ENCODE data around the gene UTP18.

Gene UTP18

DNA sequence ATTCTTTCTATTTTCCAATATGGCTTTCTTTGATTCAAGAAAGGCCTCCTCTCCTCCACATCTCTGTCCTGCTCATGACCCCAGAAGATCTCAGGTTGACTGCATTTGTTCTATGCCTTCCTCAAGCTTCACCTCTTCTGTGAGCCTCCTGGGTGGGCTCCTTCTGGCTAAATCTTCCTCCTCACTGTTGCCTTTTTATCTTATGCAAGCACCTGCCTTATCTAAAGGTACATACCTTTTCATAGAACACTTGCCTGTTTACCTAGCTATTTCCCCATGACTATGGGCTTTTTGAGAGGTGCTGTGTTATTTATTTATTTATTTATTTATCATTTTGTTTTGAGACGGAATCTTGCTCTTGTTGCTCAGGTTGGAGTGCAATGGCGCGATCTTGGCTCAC, 81.1 kb downstream of the UTP18 start:
- ChIA-PET CTCF (interaction anchor here (1.4 kb wide), 1 partner anchor 44 kb away, joined by 3 read pairs; no protein-coding TSS in a partner anchor), POLR2A (no interaction called here)
- no peak for DNase-seq (ENCODE audit: low read depth, low spot score)
- TF ChIP-seq, protein P1, sequence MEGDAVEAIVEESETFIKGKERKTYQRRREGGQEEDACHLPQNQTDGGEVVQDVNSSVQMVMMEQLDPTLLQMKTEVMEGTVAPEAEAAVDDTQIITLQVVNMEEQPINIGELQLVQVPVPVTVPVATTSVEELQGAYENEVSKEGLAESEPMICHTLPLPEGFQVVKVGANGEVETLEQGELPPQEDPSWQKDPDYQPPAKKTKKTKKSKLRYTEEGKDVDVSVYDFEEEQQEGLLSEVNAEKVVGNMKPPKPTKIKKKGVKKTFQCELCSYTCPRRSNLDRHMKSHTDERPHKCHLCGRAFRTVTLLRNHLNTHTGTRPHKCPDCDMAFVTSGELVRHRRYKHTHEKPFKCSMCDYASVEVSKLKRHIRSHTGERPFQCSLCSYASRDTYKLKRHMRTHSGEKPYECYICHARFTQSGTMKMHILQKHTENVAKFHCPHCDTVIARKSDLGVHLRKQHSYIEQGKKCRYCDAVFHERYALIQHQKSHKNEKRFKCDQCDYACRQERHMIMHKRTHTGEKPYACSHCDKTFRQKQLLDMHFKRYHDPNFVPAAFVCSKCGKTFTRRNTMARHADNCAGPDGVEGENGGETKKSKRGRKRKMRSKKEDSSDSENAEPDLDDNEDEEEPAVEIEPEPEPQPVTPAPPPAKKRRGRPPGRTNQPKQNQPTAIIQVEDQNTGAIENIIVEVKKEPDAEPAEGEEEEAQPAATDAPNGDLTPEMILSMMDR (IDR thresholded peaks at IDR 0.05; ENCODE audit: insufficient read depth, low read length, missing control alignments), result no peak
- no peak overlapping the region for H3K4me3 ChIP-seq (ENCODE audit: low read depth, low read length)

DNA sequence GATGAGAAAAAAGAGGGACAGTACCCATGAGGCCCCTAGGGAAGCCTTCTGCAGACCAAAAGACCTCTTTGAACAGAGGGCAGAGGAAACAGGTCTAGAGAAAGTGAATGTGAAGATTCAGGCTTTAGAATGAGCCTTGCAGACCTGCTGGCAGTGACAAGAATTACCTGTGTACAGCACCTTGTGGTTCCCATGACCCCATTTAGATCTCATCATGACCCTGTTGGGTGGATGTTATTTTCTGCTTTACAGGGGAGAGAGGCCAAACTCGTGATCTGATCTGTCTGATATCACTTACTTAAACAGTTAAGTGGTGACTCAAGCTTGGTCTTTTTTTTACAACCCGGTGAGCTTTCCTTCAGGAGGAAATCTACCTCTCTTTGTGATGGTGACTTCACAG, 81.9 kb downstream of the UTP18 start:
- TF ChIP-seq, protein P1 (IDR thresholded peaks at IDR 0.05; ENCODE audit: insufficient read depth, low read length, missing control alignments), result no peak
- H3K4me3 ChIP-seq (ENCODE audit: low read depth, low read length), result no peak overlapping the region
- CTCF ChIA-PET, result no interaction called here
- no peak for DNase-seq (ENCODE audit: low read depth, low spot score)
- POLR2A ChIA-PET, result no interaction called here

GRCh38 chr17:51344532-51344931, 84.2 kb downstream of the UTP18 start:
- TF ChIP-seq, protein P1 (IDR thresholded peaks at IDR 0.05; ENCODE audit: insufficient read depth, low read length, missing control alignments), result no peak
- no peak for DNase-seq (ENCODE audit: low read depth, low spot score)
- ChIA-PET POLR2A (no interaction called here), CTCF (no interaction called here)
- H3K4me3 ChIP-seq (ENCODE audit: low read depth, low read length), result no peak overlapping the region

DNA sequence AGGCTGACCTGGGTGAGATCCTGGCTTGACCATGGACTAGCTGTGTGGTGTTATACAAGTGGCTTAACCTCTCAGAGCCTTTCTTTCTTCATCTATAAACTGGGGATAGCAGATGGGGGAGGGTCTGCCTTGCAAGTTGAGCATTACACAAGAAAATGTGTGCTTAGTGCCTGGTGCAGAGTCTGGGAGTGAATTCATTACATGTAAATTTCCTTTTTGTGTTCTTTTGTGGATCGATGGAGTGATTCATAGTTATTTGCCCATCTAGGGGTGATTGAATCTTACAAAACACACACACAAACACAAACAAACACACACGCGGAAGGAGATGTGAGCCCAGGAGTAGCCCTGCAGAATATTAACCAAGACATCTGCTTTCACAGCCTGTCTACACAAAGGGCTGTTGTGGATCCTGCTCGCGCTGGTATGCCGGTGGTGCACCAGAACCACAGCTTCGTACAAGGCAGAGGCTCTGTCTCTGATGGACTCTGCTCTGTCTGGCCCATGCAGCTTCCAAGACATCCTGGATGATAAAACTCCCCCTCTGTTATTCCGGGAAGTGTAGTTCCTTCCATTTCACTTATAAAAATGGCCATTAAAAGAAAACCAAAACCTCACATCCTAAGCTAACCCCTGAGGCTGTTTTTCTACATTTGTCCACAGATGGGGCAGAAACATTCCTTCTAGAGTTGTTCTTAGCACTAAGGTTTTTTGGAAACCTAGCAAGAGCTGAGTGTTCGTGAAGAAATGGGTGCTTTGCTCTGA, 86.1 kb downstream of the UTP18 start:
- POLR2A ChIA-PET, result no interaction called here
- CTCF ChIA-PET, result no interaction called here
- TF ChIP-seq, protein P1 (IDR thresholded peaks at IDR 0.05; ENCODE audit: insufficient read depth, low read length, missing control alignments), result no peak
- DNase-seq (ENCODE audit: low read depth, low spot score), result no peak
- no peak overlapping the region for H3K4me3 ChIP-seq (ENCODE audit: low read depth, low read length)

Data from AG04449 (cell line).